Right atrium auricular region (tissue), 2 donors: ENCODE data around the gene AVPR1A. TPM values are rescaled to one million over a fixed set of nuclear protein-coding genes. Genes with fewer than 3 reads are reported as not detected.

ENCODE experiments used
- DNase-seq: peaks from one replicate; pipeline ENCODE4 v3.0.0-alpha.2; 2019; ENCODE audit warnings: low spot score
- H3K27ac ChIP-seq, 2 donors: fragments of 200-600 bp; sonication (generic); 1 replicate in 1 of 2; 2 replicates in 1 of 2; pipeline ENCODE4 v1.5.1; 2016 to 2019
- H3K27me3 ChIP-seq, 2 donors: fragments of 200-600 bp; sonication (generic); one replicate each; pipeline versions ENCODE4 v1.5.1 to v1.6.0; 2017 to 2019
- H3K36me3 ChIP-seq: fragments of 200-600 bp; sonication (generic); one replicate; pipeline ENCODE4 v1.5.1; 2016
- H3K4me1 ChIP-seq, 2 donors: fragments of 200-600 bp; sonication (generic); one replicate each; pipeline versions ENCODE4 v1.5.1 to v1.6.0; 2017 to 2019
- H3K4me3 ChIP-seq, 2 donors: fragments of 200-600 bp; sonication (generic); 1 replicate in 1 of 2; 2 replicates in 1 of 2; pipeline ENCODE4 v1.5.1; 2017 to 2019; ENCODE audit warnings: mild to moderate bottlenecking in 1 of 2, moderate library complexity in 1 of 2
- H3K9me3 ChIP-seq, 2 donors: fragments of 200-600 bp; sonication (generic); one replicate each; pipeline ENCODE4 v1.5.1; 2019
- CTCF ChIP-seq, 2 donors: fragments of 200-600 bp; sonication (generic); IDR thresholded peaks; one replicate each; pipeline ENCODE4 v1.5.1; 2019; ENCODE audit warnings: antibody characterized with exemption in 2 of 2
- total RNA-seq, 2 donors: library from RNA; depleted of rRNA; stranded (reverse); fragments of >200 nt; gene quantifications; one replicate each; pipeline ENCODE4 v1.1.0, GENCODE V29; 2016

Gene AVPR1A
- total RNA-seq, 2 donors from 2014 or later, result 0.43 to 3.4 TPM

- Histone ChIP-seq H3K27ac (no peak overlapping the region), H3K27me3 (no peaks in the 10 kb centered on the region), H3K4me3 (no peak overlapping the region), H3K36me3 (no peaks in the 10 kb centered on the region), H3K9me3 (no peaks in the 10 kb centered on the region), H3K4me1 (no peaks in the 10 kb centered on the region)
- no peak for DNase-seq
- no peak for TF ChIP-seq CTCF (IDR thresholded peaks at IDR 0.05)
These were observed 12.5 kb upstream of the AVPR1A start for GRCh38 chr12:63163541-63163940.

GRCh38 chr12:63155375-63155774 is 4.4 kb upstream of the AVPR1A start:
- H3K4me1 ChIP-seq, result peaks cover 0 to 22% of the 10 kb centered on the region in 2 donors
- no peaks in the 10 kb centered on the region for H3K36me3 ChIP-seq
- no peaks in the 10 kb centered on the region for H3K9me3 ChIP-seq
- no peak for DNase-seq
- H3K4me3 ChIP-seq, result no peak overlapping the region
- H3K27ac ChIP-seq, result no peak overlapping the region
- no peak for TF ChIP-seq CTCF (IDR thresholded peaks at IDR 0.05)
- H3K27me3 ChIP-seq, result peaks cover 5 to 11% of the 10 kb centered on the region in 2 donors

GRCh38 chr12:63154560-63154959 is 3.6 kb upstream of the AVPR1A start:
- Histone ChIP-seq H3K4me3 (no peak overlapping the region), H3K27me3 (peaks cover 12 to 19% of the 10 kb centered on the region in 2 donors), H3K4me1 (peaks cover 0 to 28% of the 10 kb centered on the region in 2 donors), H3K9me3 (no peaks in the 10 kb centered on the region), H3K36me3 (no peaks in the 10 kb centered on the region), H3K27ac (no peak overlapping the region)
- no peak for TF ChIP-seq CTCF (IDR thresholded peaks at IDR 0.05)
- no peak for DNase-seq

GRCh38 chr12:63152321-63152700 is 1.3 kb upstream of the AVPR1A start:
- peaks cover 12 to 22% of the 10 kb centered on the region in 2 donors for H3K27me3 ChIP-seq
- peak; percentile 11 to 13 for TF ChIP-seq CTCF (IDR thresholded peaks at IDR 0.05)
- H3K4me3 ChIP-seq, result no peak overlapping the region
- no peak overlapping the region for H3K27ac ChIP-seq
- no peak for DNase-seq
- H3K4me1 ChIP-seq, result peaks cover 0 to 28% of the 10 kb centered on the region in 2 donors
- no peaks in the 10 kb centered on the region for H3K9me3 ChIP-seq
- no peaks in the 10 kb centered on the region for H3K36me3 ChIP-seq

GRCh38 chr12:63151623-63152320 is 771 bp upstream of the AVPR1A start:
- TF ChIP-seq CTCF (IDR thresholded peaks at IDR 0.05), result peak; percentile 72 to 90
- DNase-seq, result no peak
- Histone ChIP-seq H3K27ac (no peak overlapping the region), H3K4me1 (peaks cover 0 to 28% of the 10 kb centered on the region in 2 donors), H3K36me3 (no peaks in the 10 kb centered on the region), H3K4me3 (peak overlapping the region; percentile 16 to 46), H3K9me3 (no peaks in the 10 kb centered on the region), H3K27me3 (peaks cover 12 to 22% of the 10 kb centered on the region in 2 donors)
